Mesendoderm (in vitro differentiated cells): ENCODE measurements around the gene TMEM178B.
"Not testable (repeated sequence)": the region's sequence is repeated elsewhere in the genome, so short reads cannot be mapped to it uniquely, and the experiment has no call there.

Experiments
- DNase-seq: peaks from one replicate; pipeline ENCODE4 v3.0.0; 2013
- H2AK5ac ChIP-seq: 2 replicates; pipeline ENCODE4 v1.6.1; 2013; ENCODE audit warnings: low read length, inconsistent platforms
- H2BK120ac ChIP-seq: 2 replicates; pipeline ENCODE4 v1.6.1; 2013; ENCODE audit warnings: low read depth, mild to moderate bottlenecking, low read length, moderate library complexity, mixed read lengths
- H2BK15ac ChIP-seq: replicated peaks from 2 replicates; pipeline ENCODE4 v1.6.1; 2013; ENCODE audit warnings: low read depth, mild to moderate bottlenecking, moderate library complexity
- H2BK5ac ChIP-seq: 2 replicates; pipeline ENCODE4 v1.6.1; 2013; ENCODE audit warnings: low read length, inconsistent platforms
- H3K18ac ChIP-seq: 2 replicates; pipeline ENCODE4 v1.6.1; 2013; ENCODE audit warnings: mild to moderate bottlenecking, low read length, mixed read lengths
- H3K23ac ChIP-seq: one replicate; pipeline ENCODE4 v1.6.1; 2013; ENCODE audit warnings: low read length
- H3K27ac ChIP-seq: 2 replicates; pipeline ENCODE4 v1.5.1; 2013; ENCODE audit warnings: low read depth, mild to moderate bottlenecking, inconsistent platforms, low read length, moderate library complexity
- H3K27me3 ChIP-seq: 2 replicates; pipeline ENCODE4 v1.6.1; 2013; ENCODE audit warnings: low read length, control low read depth, mild to moderate bottlenecking, inconsistent platforms; ENCODE audit not compliant: insufficient read depth, poor library complexity
- H3K36me3 ChIP-seq: 2 replicates; pipeline ENCODE4 v1.6.1; 2013; ENCODE audit warnings: low read length, inconsistent platforms; ENCODE audit not compliant: control insufficient read depth, insufficient read depth
- H3K4ac ChIP-seq: one replicate; pipeline ENCODE4 v1.6.1; 2013; ENCODE audit warnings: low read depth, mild to moderate bottlenecking, low read length, moderate library complexity
- H3K4me1 ChIP-seq: 2 replicates; pipeline ENCODE4 v1.6.1; 2013; ENCODE audit warnings: low read depth, low read length, inconsistent platforms; ENCODE audit not compliant: control insufficient read depth
- H3K4me2 ChIP-seq: 2 replicates; pipeline ENCODE4 v1.6.1; 2013; ENCODE audit warnings: low read length
- H3K4me3 ChIP-seq: 2 replicates; pipeline ENCODE4 v1.5.1; 2013; ENCODE audit warnings: mild to moderate bottlenecking, low read length
- H3K56ac ChIP-seq: one replicate; pipeline ENCODE4 v1.6.1; 2013; ENCODE audit warnings: low read length
- H3K79me1 ChIP-seq: 2 replicates; pipeline ENCODE4 v1.6.1; 2013; ENCODE audit warnings: low read length, inconsistent platforms
- H3K79me2 ChIP-seq: 2 replicates; pipeline ENCODE4 v1.6.1; 2013; ENCODE audit warnings: mild to moderate bottlenecking, low read length; ENCODE audit not compliant: control insufficient read depth, insufficient read depth
- H3K9ac ChIP-seq: 2 replicates; pipeline ENCODE4 v1.6.1; 2013; ENCODE audit warnings: low read length, inconsistent platforms
- H4K5ac ChIP-seq: one replicate; pipeline ENCODE4 v1.6.1; 2013; ENCODE audit warnings: low read length
- H4K8ac ChIP-seq: one replicate; pipeline ENCODE4 v1.6.1; 2013; ENCODE audit warnings: low read depth, mild to moderate bottlenecking, control low read depth, low read length, moderate library complexity
- WGBS: extraction: QIAGEN DNeasy Blood & Tissue Kit; methylation state at CpG from one replicate; pipeline ENCODE4 v1.1.7; 2013; ENCODE audit warnings: low lambda C conversion rate, missing lambda C conversion rate; ENCODE audit not compliant: insufficient coverage; ENCODE audit errors: extremely low coverage; 5-methylcytosine and 5-hydroxymethylcytosine counted together

TMEM178B gene

GRCh38 chr7:141166926-141167325, 93.1 kb downstream of the TMEM178B start:
- no peak overlapping the region for H2AK5ac ChIP-seq
- no peak overlapping the region for H3K4me2 ChIP-seq
- no peaks in the 10 kb centered on the region for H3K36me3 ChIP-seq
- no peak overlapping the region for H3K4me3 ChIP-seq
- WGBS, result no CpG with 5 or more reads among the region's 6 CpGs
- no peaks in the 10 kb centered on the region for H3K4me1 ChIP-seq
- no peak for DNase-seq
- no peak overlapping the region for H3K18ac ChIP-seq
- no peak overlapping the region for H3K27ac ChIP-seq
- H2BK15ac ChIP-seq, result no peak overlapping the region
- H3K79me2 ChIP-seq, result no peaks in the 10 kb centered on the region
- H4K5ac ChIP-seq, result no peak overlapping the region
- no peak overlapping the region for H4K8ac ChIP-seq
- H3K79me1 ChIP-seq, result no peaks in the 10 kb centered on the region
- H2BK5ac ChIP-seq, result no peak overlapping the region
- no peak overlapping the region for H3K9ac ChIP-seq
- no peaks in the 10 kb centered on the region for H3K27me3 ChIP-seq
- H3K56ac ChIP-seq, result no peak overlapping the region
- H3K4ac ChIP-seq, result no peak overlapping the region
- H2BK120ac ChIP-seq, result no peak overlapping the region
- H3K23ac ChIP-seq, result no peak overlapping the region

DNA sequence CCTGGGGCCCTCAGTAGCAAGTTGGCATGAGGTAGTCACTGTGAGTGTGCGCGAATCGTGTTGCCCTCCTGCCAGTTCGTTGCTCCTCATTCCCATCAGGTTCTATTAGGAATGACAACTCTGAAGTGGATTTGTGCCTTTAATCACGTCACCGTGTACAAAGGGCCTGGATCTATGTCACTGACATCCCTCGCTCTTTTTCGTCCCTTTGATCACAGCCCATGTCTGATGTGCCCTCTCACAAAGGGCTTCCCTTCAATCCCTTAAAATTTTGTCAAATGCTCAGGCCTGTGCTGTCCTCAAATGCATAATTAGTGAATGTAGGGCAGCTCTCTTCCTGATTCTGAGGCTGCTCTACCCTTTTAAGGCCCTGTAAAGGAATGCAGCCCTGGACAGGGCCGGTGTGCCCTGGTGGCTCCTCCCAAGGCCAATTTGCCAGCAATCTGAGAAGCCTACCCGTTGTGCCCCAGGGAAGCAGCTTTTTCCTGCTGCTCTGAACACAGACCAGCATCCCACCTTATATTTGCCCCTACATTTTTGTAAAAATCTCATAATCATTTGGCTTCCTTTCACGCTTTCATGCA, 93.6 kb downstream of the TMEM178B start:
- Histone ChIP-seq H3K79me1 (no peaks in the 10 kb centered on the region), H2AK5ac (no peak overlapping the region), H4K5ac (no peak overlapping the region), H3K79me2 (no peaks in the 10 kb centered on the region), H3K36me3 (no peaks in the 10 kb centered on the region), H3K23ac (no peak overlapping the region), H2BK5ac (no peak overlapping the region), H2BK15ac (no peak overlapping the region), H3K27ac (no peak overlapping the region), H2BK120ac (no peak overlapping the region), H3K4ac (no peak overlapping the region), H4K8ac (no peak overlapping the region), H3K18ac (no peak overlapping the region), H3K9ac (no peak overlapping the region), H3K4me3 (no peak overlapping the region), H3K56ac (no peak overlapping the region), H3K4me1 (no peaks in the 10 kb centered on the region), H3K4me2 (no peak overlapping the region), H3K27me3 (no peaks in the 10 kb centered on the region)
- no peak for DNase-seq
- no CpG with 5 or more reads among the region's 11 CpGs for WGBS

DNA sequence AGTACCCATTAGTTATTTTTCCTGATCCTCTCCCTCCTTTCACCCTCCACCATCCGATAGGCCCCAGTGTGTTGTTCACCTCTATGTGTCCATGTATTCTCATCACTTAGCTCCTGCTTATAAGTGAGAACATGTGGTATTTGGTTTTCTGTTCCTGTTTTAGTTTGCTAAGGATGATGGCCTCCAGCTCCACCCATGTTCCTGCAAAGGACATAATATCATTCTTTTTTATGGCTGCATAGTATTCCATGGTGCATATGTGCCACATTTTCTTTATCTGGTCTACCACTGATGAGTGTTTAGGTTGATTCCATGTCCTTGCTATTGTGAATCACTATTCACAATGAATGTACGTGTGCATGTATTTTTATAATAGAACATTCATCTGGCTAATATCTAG, 95.3 kb downstream of the TMEM178B start:
- not testable (repeated sequence) for H3K56ac ChIP-seq, H3K4ac ChIP-seq, H3K36me3 ChIP-seq, H3K27ac ChIP-seq, H4K5ac ChIP-seq, H3K4me1 ChIP-seq, H2BK120ac ChIP-seq, H2AK5ac ChIP-seq, H3K23ac ChIP-seq, H3K9ac ChIP-seq, H3K79me2 ChIP-seq, H4K8ac ChIP-seq, H3K79me1 ChIP-seq, H3K4me2 ChIP-seq, H2BK5ac ChIP-seq, H3K18ac ChIP-seq, H3K4me3 ChIP-seq, DNase-seq, H3K27me3 ChIP-seq, H2BK15ac ChIP-seq
- WGBS, result no CpG with 5 or more reads among the region's 2 CpGs

DNA sequence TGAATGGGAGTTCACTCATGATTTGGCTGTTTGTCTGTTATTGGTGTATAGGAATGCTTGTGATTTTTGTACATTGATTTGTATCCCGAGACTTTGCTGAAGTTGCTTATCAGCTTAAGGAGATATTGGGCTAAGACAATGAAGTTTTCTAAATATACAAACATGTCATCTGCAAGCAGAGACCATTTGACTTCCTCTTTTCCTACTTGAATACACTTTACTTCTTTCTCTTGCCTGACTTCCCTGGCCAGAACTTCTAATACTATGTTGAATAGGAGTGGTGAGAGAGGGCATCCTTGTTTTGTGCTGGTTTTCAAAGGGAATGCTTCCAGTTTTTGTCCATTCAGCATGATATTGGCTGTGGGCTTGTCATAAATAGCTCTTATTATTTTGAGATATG, 101.9 kb downstream of the TMEM178B start:
- H3K18ac ChIP-seq, H3K4me3 ChIP-seq, H3K56ac ChIP-seq, H3K79me2 ChIP-seq, H3K4ac ChIP-seq, H3K27me3 ChIP-seq, H2AK5ac ChIP-seq, H2BK120ac ChIP-seq, H2BK15ac ChIP-seq, H3K23ac ChIP-seq, H4K8ac ChIP-seq, H3K4me2 ChIP-seq, H3K36me3 ChIP-seq, DNase-seq, H3K4me1 ChIP-seq, H2BK5ac ChIP-seq, H3K9ac ChIP-seq, H3K79me1 ChIP-seq, H3K27ac ChIP-seq, H4K5ac ChIP-seq: not testable (repeated sequence)
- no CpG with 5 or more reads among the region's 1 CpG for WGBS

DNA sequence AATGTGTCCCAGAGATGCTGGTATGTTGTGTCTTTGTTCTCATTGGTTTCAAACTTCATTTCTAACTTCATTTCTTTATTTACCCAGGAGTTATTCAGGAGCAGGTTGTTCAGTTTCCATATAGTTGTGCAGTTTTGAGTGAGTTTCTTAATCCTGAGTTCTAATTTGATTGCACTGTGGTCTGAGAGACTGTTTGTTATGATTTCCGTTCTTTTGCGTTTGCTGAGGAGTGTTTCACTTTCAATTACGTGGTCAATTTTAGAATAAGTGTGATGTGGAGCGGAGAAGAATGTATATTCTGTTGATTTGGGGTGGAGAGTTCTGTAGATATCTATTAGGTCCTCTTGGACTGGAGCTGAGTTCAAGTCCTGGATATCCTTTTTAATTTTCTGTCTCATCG, 103.3 kb downstream of the TMEM178B start:
- not testable (repeated sequence) for H4K5ac ChIP-seq, H2BK5ac ChIP-seq, H2BK15ac ChIP-seq, H2AK5ac ChIP-seq, H3K4me1 ChIP-seq, H3K27ac ChIP-seq, H3K9ac ChIP-seq, H3K36me3 ChIP-seq, H3K4me2 ChIP-seq, H3K79me2 ChIP-seq, H3K18ac ChIP-seq, DNase-seq, H3K4me3 ChIP-seq, H3K4ac ChIP-seq, H3K79me1 ChIP-seq, H3K23ac ChIP-seq, H4K8ac ChIP-seq, H3K56ac ChIP-seq, H3K27me3 ChIP-seq, H2BK120ac ChIP-seq
- WGBS, result no CpG with 5 or more reads among the region's 5 CpGs

DNA sequence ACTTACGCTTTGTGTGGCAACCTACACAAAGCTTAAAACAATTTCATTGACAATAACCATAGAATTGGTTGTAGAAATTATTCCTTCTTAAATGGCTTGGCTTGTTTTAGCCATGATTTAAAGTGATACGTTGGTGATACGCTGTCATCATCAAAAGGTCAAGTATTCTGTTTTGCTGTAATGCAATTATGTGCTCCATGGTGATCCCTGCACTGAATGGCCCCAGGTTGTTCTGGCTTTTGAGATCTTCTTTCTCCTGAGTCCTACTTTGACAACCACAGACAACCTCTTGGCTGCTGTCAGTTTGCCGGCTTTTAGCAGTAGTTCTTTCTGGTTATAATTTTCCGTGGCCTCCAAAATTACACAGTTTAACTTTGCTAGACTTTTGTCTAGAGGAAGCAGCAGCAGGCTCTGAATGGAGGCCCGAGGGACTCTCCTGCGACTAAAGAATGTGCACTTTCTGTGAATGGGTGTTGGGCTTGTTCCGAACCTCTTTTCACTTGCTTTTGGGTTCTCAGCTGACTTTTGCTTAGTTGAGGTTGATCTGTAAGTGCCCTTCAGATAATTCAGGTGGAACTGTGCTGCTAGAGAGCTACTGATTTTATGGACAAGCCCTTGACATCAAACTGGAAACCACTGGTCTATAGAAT, 104.7 kb downstream of the TMEM178B start:
- Histone ChIP-seq H3K4me3 (no peak overlapping the region), H3K23ac (no peak overlapping the region), H3K79me1 (no peaks in the 10 kb centered on the region), H3K4me1 (no peaks in the 10 kb centered on the region), H3K9ac (no peak overlapping the region), H2BK120ac (no peak overlapping the region), H3K36me3 (no peaks in the 10 kb centered on the region), H3K56ac (no peak overlapping the region), H4K5ac (no peak overlapping the region), H3K79me2 (no peaks in the 10 kb centered on the region), H3K27me3 (no peaks in the 10 kb centered on the region), H2BK5ac (no peak overlapping the region), H4K8ac (no peak overlapping the region), H3K18ac (no peak overlapping the region), H3K4me2 (no peak overlapping the region), H3K4ac (no peak overlapping the region), H2BK15ac (no peak overlapping the region), H3K27ac (no peak overlapping the region), H2AK5ac (no peak overlapping the region)
- no CpG with 5 or more reads among the region's 8 CpGs for WGBS
- DNase-seq, result no peak
